Activated CD4-positive, CD25-positive, alpha-beta regulatory T cell treated with anti-CD3 and anti-CD28 coated beads, Interleukin-2, amount 50 U/mL, for 16 hours (primary cell): ENCODE results near the gene METAP1.
"Not testable (repeated sequence)": the region's sequence is repeated elsewhere in the genome, so short reads cannot be mapped to it uniquely, and the experiment has no call there.

Source experiments
- DNase-seq: peaks from one replicate; pipeline ENCODE4 v3.0.0-alpha.2; 2020; ENCODE audit warnings: low read depth, low spot score

Gene METAP1

GRCh38 chr4:99058228-99058627 is 62.7 kb downstream of the METAP1 start:
- no peak for DNase-seq

GRCh38 chr4:99059550-99059949 is 64.0 kb downstream of the METAP1 start:
- DNase-seq = no peak

- DNase-seq = no peak
Measured at GRCh38 chr4:99061048-99061700, 65.7 kb downstream of the METAP1 start.

- DNase-seq = no peak
Measured at GRCh38 chr4:99062120-99062519, 66.6 kb downstream of the METAP1 start.

GRCh38 chr4:99065521-99065920 is 70.0 kb downstream of the METAP1 start:
- not testable (repeated sequence) for DNase-seq

GRCh38 chr4:99067617-99068016 is 72.1 kb downstream of the METAP1 start:
- DNase-seq = no peak

GRCh38 chr4:99071159-99071558 is 75.6 kb downstream of the METAP1 start:
- DNase-seq = no peak

- DNase-seq = no peak
Measured at GRCh38 chr4:99074816-99075215, 79.3 kb downstream of the METAP1 start.

GRCh38 chr4:99076292-99076976 is 80.9 kb downstream of the METAP1 start:
- no peak for DNase-seq

- no peak for DNase-seq
Measured at GRCh38 chr4:99077177-99077576, 81.7 kb downstream of the METAP1 start.

- DNase-seq = no peak
Measured at GRCh38 chr4:99078336-99078735, 82.8 kb downstream of the METAP1 start.

- no peak for DNase-seq
Measured at GRCh38 chr4:99078931-99079624, 83.6 kb downstream of the METAP1 start.

GRCh38 chr4:99079625-99080295 is 84.2 kb downstream of the METAP1 start:
- DNase-seq = no peak

GRCh38 chr4:99080869-99081268 is 85.3 kb downstream of the METAP1 start:
- not testable (repeated sequence) for DNase-seq

GRCh38 chr4:99082192-99082591 is 86.7 kb downstream of the METAP1 start:
- no peak for DNase-seq

GRCh38 chr4:99084595-99084994 is 89.1 kb downstream of the METAP1 start:
- no peak for DNase-seq

GRCh38 chr4:99088023-99088449 is 92.5 kb downstream of the METAP1 start:
- no peak for DNase-seq

GRCh38 chr4:99088481-99089365 is 93.2 kb downstream of the METAP1 start, which contains the start of gene ADH5:
Gene ADH5, minus strand, starts transcription at chr4:99088788. Its CDS starts 88 bp downstream, at chr4:99088700.
- peak; percentile 81 for DNase-seq

- no peak for DNase-seq
Measured at GRCh38 chr4:99090481-99091215, 95.1 kb downstream of the METAP1 start.

- DNase-seq = no peak
Measured at GRCh38 chr4:99091216-99091575, 95.7 kb downstream of the METAP1 start.
